GM12801 (cell line): ENCODE measurements around the gene ADRB1.

Experiments
- CTCF ChIP-seq: IDR thresholded peaks from one replicate; pipeline ENCODE4 v1.5.1; 2011; ENCODE audit warnings: control low read depth; ENCODE audit not compliant: insufficient read length; ENCODE audit errors: extremely low read depth

ADRB1 gene

GRCh38 chr10:114021154-114021553, 22.5 kb upstream of the ADRB1 start:
- no peak for TF ChIP-seq CTCF

DNA sequence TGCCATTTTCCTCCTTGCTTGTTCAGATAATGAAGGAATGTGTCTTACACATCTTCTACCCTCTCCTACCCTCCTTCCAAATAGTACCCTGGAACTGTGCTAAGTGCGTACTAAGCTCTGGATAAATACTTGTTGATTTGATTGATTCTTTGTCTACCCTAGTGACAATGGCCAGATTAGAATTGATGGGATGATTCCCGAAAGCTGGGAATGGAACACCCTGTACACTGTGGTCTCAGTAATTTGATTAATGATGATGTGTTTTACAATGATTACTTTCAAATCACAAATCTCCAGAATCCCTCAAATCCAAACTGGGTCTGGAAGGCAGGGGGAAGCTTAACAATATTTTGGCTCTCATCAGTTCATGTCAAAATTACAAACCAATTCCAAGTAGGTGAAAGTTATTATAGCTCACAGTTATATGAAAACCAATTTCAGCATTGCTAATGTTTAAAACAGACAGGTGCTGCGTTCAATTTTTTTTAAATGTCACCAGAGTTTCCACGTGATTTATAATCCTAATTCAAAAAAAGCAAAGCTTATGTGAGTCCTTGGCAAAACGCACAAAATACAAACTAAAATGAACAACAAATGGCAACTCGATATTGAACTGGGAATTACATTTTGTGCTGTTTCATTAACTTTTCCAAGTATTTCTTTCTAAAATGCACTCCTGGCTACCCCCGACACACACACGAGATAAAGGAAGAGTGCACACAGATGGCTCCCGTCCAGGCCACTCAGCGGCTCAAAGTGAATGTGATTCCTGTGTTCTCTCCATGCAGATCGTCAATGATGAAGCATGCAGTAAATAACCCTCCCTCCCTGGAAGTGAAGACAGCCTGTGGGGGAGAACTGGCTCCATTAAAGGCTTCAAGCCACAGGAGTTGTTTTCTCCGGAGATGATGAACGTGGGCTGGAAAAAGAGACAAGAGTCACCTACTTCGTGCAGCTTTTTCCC, 21.7 kb upstream of the ADRB1 start:
- TF ChIP-seq CTCF, result no peak

DNA sequence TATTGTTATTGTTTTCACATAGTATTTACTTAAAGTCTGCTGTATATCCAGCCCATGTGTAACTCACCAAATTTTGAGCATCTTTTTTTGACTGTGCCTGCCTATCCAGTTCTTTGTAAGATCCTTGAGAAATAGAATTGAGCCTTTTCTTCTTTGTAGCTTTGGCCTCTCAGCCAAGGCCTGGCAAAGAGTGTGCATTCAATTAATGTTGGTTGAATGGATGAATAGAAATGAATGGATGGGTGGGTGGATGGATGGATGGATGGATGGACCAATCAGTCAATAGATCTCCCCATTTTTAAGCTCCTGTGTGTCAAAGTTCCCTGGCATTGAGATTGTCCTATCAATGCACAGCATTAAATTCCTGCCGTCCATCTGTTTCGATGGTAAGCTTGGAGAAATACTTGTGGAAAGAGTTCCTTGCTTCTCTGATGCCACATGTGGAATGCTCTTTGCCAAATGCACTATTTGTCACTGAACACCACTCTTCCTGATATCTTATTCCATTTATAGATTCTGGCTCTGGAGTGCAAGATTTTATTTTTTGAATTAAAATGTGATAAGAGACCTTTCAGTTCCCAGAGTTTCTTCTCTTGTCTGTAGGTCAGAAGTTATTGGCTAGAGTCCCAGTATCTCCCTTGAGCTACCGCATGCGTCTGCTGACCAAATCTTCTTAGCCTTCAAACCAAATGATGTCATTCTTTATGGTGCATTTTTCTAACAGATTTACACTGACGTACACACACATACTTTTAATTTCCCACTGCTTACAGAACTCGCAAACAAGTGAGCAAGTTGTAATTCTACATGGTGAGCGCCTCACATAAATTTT, 20.7 kb upstream of the ADRB1 start:
- no peak for TF ChIP-seq CTCF

GRCh38 chr10:114024876-114025610, 18.6 kb upstream of the ADRB1 start:
- no peak for TF ChIP-seq CTCF

DNA sequence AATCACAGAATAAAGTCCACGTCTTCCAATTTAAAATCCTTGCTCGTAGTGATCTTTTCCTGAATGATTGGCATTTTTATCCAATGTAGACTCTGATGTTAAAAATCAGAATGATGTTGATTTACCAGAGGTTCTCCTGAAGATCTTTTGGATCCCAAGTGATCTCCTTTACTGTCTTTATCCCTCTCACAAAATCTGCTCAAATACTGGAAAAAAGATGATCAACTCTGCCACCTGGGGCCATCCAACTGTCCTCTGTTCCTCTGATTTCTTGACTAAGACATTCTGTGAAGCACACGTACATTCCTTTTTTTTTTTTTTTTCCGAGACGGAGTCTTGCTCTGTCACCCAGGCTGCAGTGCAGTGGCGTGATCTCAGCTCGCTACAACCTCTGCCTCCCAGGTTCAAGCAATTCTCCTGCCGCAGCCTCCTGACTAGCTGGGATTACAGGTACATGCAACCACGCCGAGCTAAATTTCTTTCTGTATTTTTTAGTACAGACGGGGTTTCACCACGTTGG, 18.0 kb upstream of the ADRB1 start:
- TF ChIP-seq CTCF, result no peak

DNA sequence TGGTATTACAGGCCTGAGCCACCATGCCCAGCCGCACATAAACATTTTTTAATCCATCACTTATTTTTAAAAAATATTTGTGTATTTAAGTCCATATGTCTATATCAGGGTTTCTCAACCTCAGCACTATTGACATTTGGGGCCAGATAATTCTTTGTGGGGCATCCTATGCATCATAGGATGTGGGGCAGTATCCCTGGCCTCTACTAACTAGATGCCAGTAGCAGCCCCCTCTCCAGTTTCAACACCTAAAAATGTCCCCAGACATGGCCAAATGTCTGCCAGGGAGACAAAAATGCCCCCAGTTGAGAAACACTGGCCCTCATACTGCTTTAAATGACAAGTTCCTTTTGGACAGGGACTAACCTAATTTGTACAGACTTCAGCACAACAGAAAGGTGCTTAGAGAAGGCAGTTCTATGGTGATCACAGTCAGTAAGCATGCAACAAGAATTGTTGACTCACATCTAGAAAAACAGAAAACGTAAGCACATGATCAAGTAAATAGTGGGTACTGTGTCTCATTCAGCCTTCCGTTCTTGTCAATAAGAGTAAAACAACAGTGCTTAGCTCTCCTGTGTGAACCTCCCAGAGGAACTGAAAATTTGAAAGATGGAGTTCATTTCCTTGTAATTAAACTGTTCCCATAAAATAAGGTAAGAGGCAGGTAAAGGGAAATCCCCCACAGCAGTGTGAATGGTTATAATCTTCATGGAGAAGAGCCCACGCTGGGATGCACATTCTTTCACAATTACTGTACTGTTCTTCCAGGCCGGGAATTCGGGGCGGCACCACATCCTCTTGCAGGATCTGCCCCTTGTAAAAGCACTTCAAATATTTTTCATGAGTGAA, 17.3 kb upstream of the ADRB1 start:
- TF ChIP-seq CTCF, result no peak
